GM08714 (cell line): ENCODE results near the gene NAA80.
"Not testable (repeated sequence)": the region's sequence is repeated elsewhere in the genome, so short reads cannot be mapped to it uniquely, and the experiment has no call there.

Experiments
- H3K4me3 ChIP-seq: fragments of 200-500 bp; sonication (Bioruptor generic); 2 replicates; pipeline ENCODE4 v1.5.1; 2014; ENCODE audit warnings: mild to moderate bottlenecking, low read length, inconsistent platforms
- ZNF274 ChIP-seq: IDR thresholded peaks from 2 replicates; pipeline ENCODE4 v1.6.1; 2012; ENCODE audit warnings: mild to moderate bottlenecking, low read depth, low read length

The NAA80 gene

GRCh38 chr3:50267280-50267913, 31.8 kb downstream of the NAA80 start:
- no peak for TF ChIP-seq ZNF274
- H3K4me3 ChIP-seq = no peak overlapping the region

- TF ChIP-seq ZNF274 = no peak
- no peak overlapping the region for H3K4me3 ChIP-seq
Observed at GRCh38 chr3:50266836-50267235, 32.4 kb downstream of the NAA80 start.

GRCh38 chr3:50266017-50266416, 33.2 kb downstream of the NAA80 start:
- no peak overlapping the region for H3K4me3 ChIP-seq
- no peak for TF ChIP-seq ZNF274

- no peak overlapping the region for H3K4me3 ChIP-seq
- TF ChIP-seq ZNF274 = no peak
Observed at GRCh38 chr3:50265571-50265970, 33.6 kb downstream of the NAA80 start.

GRCh38 chr3:50264964-50265485, 34.2 kb downstream of the NAA80 start:
- no peak overlapping the region for H3K4me3 ChIP-seq
- TF ChIP-seq ZNF274 = no peak

GRCh38 chr3:50264383-50264963, 34.7 kb downstream of the NAA80 start:
- no peak for TF ChIP-seq ZNF274
- H3K4me3 ChIP-seq = no peak overlapping the region

GRCh38 chr3:50263478-50264382, 35.5 kb downstream of the NAA80 start:
- TF ChIP-seq ZNF274 = no peak
- H3K4me3 ChIP-seq = no peak overlapping the region

- no peak overlapping the region for H3K4me3 ChIP-seq
- TF ChIP-seq ZNF274 = no peak
Observed at GRCh38 chr3:50262778-50263177, 36.4 kb downstream of the NAA80 start.

GRCh38 chr3:50262200-50262599, 37.0 kb downstream of the NAA80 start:
- not testable (repeated sequence) for H3K4me3 ChIP-seq

GRCh38 chr3:50261505-50261904, 37.7 kb downstream of the NAA80 start:
- no peak for TF ChIP-seq ZNF274
- no peak overlapping the region for H3K4me3 ChIP-seq

GRCh38 chr3:50260942-50261441, 38.2 kb downstream of the NAA80 start:
- TF ChIP-seq ZNF274 = no peak
- H3K4me3 ChIP-seq = no peak overlapping the region

GRCh38 chr3:50260027-50260941, 38.9 kb downstream of the NAA80 start:
- no peak for TF ChIP-seq ZNF274
- peak overlapping the region; percentile 32; the same call in 1 of the 2 replicates for H3K4me3 ChIP-seq

- no peak overlapping the region for H3K4me3 ChIP-seq
Observed at GRCh38 chr3:50259432-50260026, 39.7 kb downstream of the NAA80 start.

More at GRCh38 chr3:50259432-50260026, 39.7 kb downstream of the NAA80 start:
- TF ChIP-seq ZNF274 = no peak
